Measurements from ENCODE around the gene SLC30A3. TPM values are rescaled to one million over a fixed set of nuclear protein-coding genes. Genes with fewer than 3 reads are reported as not detected.

SLC30A3 gene
- total and polyA plus RNA-seq, 10 of the 15 experiments (the other 5 are each of a cell fraction or from before 2014, with no cell fraction given) = 0.23 TPM; not detected in 9

- H3K9ac ChIP-seq (ENCODE audit: control insufficient read depth, insufficient read depth, low read length) = no peak overlapping the region
- ChIA-PET POLR2A (no interaction called here), SMC1A (ENCODE audit: uncharacterized antibody, unreplicated experiment) (no interaction called here), RAD21 (ENCODE audit: unreplicated experiment) (no interaction called here), CTCF (interaction anchor here (1.8 kb wide), 1 partner anchor 60 kb away, joined by 5 read pairs; no protein-coding TSS in a partner anchor)
- no peaks in the 10 kb centered on the region for H3K27me3 ChIP-seq (replicated peaks in 1 of 2; ENCODE audit: control insufficient read depth in 2 of 2, insufficient read depth in 2 of 2, low read length in 1 of 2)
- TF ChIP-seq GATAD2B (conservative IDR thresholded peaks at IDR 0.05; ENCODE audit: low read depth) (no peak), BACH1 (IDR thresholded peaks at IDR 0.05; ENCODE audit: borderline replicate concordance) (no peak), CBX3 (IDR thresholded peaks at IDR 0.05; ENCODE audit: borderline replicate concordance, low read depth) (no peak), GABPA (IDR thresholded peaks at IDR 0.05; ENCODE audit: low read depth) (no peak), ZNF622 (IDR thresholded peaks at IDR 0.05) (no peak), E2F8 (IDR thresholded peaks at IDR 0.05; ENCODE audit: low read depth, partially characterized antibody) (no peak), EZH2 (IDR thresholded peaks at IDR 0.05; ENCODE audit: borderline replicate concordance, control insufficient read depth, low read depth, low read length) (no peak)
- H4K20me1 ChIP-seq (ENCODE audit: control insufficient read depth, insufficient read depth) = no peaks in the 10 kb centered on the region
- H3K79me2 ChIP-seq (ENCODE audit: control insufficient read depth, insufficient read depth, low read length) = peaks cover 21% of the 10 kb centered on the region
- no peak for DNase-seq (ENCODE audit: low read depth, low spot score)
- 96% methylated on average over 7 of the region's 7 CpGs for WGBS (ENCODE audit: insufficient coverage, insufficient replicate concordance, low lambda C conversion rate, missing lambda C conversion rate)
- BruUV-seq (replicated peaks) = no TSS peak
- no peak overlapping the region for H3K4me3 ChIP-seq
- FAIRE-seq = no peak
- no peaks in the 10 kb centered on the region for H3K9me3 ChIP-seq (replicated peaks; ENCODE audit: control insufficient read depth, insufficient read depth, low read length)
- no peak overlapping the region for H3K27ac ChIP-seq (ENCODE audit: control insufficient read depth, insufficient read depth)
- no peak for ATAC-seq
- in situ Hi-C loops (cut with MboI) = no loop called here
- peaks cover 3% of the 10 kb centered on the region; the same call in 1 of the 2 replicates for H3K4me1 ChIP-seq (ENCODE audit: control insufficient read depth, insufficient read depth, low read length)
- no peak overlapping the region for H3K4me2 ChIP-seq (ENCODE audit: control insufficient read depth, insufficient read depth)
- intact Hi-C loops (cut with micrococcal nuclease; ENCODE audit: unreplicated experiment) = no loop called here
- H2AFZ ChIP-seq (ENCODE audit: control insufficient read depth, low read depth, low read length) = no peak overlapping the region
- H3K36me3 ChIP-seq (ENCODE audit: control insufficient read depth in 2 of 2, insufficient read depth in 2 of 2, low read length in 1 of 2) = peaks cover 17% of the 10 kb centered on the region in 2 experiments
Observed at GRCh38 chr2:27220091-27220490, 42.8 kb downstream of the SLC30A3 start.

Measured in GM12878 (cell line).